RPMI7951 (cell line): ENCODE measurements around the gene ROBO1. TPM values are rescaled to one million over a fixed set of nuclear protein-coding genes. Genes with fewer than 3 reads are reported as not detected.
"Not testable (repeated sequence)": the region's sequence is repeated elsewhere in the genome, so short reads cannot be mapped to it uniquely, and the experiment has no call there.

Experiments
- DNase-seq: peaks from one replicate; pipeline ENCODE4 v3.0.0-alpha.2; 2012; ENCODE audit warnings: low read depth
- total RNA-seq: library from RNA; depleted of rRNA; stranded (reverse); fragments of >200 nt; shearing (Covaris generic); gene quantifications from 2 replicates; pipeline ENCODE4 v1.2.3, GENCODE V29; 2014

The ROBO1 gene
- total RNA-seq, 1 experiment from 2014 or later, result 40.0 TPM

DNA sequence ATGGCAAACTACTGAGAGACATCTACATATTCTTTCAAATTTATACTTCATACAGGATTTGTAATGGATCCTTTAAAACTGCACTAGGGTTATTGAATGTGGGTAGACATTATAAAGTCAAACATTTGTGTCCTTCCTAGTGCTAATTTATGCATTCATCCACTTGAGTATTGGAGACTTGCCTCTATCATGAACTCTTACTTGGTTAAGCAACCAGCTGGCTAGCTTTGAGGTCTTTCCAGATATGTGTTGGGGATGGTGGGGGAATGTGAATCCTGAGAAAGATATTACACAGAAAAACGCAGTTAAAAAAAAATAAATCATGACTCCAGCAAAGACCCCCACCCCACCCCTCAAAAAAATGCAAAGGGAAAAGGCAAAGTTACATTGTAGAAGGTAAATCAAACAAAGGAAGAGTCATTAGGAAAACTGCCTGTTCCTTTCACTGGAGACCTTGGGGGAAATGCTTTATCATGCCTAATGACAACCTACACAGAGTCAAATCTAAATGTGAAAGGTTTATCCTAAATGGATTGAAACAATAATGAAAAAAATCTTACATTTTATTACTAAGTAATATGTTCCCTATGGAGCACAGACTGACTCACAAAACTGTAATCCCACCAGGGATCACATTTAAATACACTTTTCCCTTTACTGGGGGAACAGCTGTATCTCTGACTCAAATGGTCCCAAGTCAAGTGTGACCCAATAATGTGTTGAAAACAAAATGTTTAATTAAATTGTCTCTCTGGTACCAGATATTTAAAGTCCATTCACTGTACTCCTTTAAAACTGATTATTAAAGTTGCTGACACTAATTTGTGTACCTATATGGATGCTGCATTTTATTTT is 522.3 kb downstream of the ROBO1 start:
- DNase-seq, result no peak

DNA sequence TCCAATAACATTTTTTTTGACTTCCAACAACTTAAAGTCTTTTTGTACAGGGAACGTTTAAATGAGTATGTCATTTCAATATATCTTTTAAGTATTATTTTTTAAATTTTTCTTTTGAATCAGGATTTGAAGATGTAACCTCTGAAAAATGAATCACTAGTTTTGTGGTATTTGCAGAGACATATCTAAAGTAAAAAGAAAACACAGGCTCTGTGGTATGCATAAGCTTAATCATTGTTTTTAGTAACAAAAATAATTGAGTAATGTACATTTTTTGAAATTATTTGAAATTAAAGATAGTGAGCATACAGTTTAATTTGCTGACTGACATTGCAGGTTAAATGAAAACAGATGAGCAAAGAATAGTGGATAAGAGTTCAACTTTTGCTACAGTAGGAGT is 531.3 kb downstream of the ROBO1 start:
- DNase-seq, result no peak

DNA sequence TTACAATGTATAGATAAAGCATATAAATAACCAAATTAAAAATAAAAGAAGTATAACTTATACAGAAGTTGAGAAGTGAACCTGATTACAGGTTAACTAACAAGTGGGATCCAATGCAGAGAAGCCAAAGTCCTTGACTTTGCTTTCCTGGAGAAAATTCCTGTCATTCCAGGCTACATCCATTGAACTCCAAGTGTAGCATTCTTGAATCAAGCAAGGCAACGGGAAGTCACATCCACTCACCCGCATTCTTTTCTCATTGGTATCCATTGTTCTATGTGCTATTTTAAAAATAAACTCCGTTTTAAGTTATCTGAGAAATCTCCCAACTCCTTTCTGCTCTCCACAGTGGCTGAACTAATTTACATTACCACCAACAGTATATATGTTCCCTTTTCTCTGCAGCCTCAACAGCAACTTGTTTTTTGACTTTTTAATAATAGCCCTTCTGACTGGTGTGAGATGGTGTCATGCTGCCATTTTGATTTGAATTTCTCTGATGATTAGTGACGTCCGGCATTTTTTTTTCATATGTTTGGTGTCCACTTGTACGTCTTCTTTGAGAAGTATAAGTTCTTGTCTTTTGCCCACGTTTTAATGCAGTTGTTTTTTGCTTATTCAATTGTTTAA is 534.3 kb downstream of the ROBO1 start:
- no peak for DNase-seq

DNA sequence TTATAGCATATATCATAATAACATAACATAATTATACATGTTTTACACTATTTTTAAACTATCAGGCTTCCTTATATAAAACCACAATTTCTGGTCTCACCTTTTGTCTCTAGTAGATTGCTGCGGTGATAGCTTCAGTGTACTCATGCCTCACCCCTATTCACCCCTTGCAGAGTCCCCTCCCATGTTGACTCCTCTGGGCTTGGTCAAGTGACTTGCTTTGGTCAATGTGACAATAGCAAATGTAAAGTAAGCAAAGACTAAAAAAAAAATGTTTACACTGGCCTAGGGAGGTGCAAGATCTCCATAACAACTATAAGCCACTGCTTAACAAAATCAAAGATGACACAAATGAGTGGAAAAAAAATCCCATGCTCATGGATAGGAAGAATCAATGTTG is 537.5 kb downstream of the ROBO1 start:
- DNase-seq, result no peak

DNA sequence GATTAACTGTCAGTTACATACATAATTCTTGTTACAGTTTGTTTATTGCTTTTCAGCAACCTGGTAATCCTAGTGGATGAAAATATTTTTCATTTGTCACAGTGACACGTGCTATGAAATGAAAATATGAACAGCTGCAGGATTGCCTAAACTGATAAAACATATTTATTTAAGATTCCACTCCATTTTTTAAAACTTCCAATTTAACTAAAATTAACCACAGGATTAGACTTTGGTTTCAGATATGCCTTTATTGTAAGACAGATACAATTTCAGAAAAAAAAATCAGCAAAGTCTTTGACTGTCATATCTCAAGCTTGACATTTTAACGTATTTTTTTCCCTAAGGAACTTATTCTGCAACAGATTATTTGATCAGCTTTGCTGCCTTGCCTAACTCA is 550.7 kb downstream of the ROBO1 start:
- no peak for DNase-seq

DNA sequence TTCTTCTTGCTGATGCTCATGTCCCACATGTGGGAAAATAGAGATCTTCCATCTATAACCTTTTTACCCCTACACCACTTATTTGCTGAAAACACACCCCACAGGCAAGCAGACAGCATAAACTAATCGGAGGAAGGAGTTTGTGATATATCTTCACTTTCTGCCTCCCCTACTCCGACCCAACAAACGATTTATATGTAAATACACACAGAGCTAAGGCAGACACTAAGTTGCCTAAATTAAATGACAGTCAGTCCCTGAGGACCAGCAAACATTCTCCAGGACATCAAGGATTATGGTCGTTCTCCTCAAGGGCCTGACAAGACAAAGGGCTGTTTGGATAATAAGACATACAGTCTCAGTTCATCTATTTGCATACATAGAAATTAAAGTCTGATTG is 552.5 kb downstream of the ROBO1 start:
- no peak for DNase-seq

DNA sequence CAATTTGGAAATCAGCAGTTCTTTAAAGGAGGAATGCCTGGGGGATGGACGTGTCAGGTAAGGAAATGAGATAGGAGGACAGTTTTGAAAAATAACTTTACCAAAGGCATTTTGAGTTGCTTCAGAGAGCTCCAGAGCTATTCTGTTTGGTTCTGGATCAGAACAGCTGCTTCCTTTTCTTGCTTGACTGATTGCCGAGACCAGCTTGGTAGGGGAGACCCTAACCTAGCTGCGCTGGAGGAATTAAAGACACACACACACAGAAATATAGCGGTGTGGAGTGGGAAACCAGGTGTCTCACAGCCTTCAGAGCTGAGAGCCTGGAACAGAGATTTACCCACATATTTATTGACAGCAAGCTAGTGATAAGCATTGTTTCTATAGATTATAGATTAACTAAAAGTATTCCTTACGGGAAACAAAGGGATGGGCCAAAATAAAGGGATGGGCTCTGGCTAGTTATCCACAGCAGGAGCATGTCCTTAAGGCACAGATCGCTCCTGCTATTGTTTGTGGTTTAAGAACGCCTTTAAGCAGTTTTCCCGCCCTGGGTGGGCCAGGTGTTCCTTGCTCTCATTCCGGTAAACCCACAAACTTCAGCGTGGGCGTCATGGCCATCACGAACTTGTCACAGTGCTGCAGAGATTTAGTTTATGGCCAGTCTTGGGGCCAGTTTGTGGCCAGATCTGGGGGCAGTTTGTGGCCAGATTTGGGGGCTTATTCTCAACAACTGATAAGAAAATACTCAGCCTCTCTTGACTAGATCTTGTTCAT is 556.0 kb downstream of the ROBO1 start:
- peak; percentile 3 for DNase-seq

DNA sequence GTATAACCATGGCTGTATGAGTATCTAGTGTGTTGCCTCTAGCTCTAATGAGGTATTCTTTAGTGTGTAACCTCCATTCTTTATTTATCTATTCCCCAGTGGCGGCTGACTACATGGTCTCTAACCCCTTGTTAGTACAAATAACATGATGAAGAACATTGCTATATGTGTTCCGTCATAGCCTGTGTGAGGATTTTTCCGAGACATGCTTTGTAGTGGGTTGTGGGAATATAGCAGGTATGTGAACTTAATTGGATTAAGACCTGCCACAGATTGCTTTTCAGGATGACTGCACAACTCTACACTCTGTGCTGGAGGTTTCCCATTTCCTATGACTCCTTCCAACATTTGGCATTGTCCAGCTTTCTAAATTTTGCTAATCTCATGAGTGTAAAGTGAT is 563.4 kb downstream of the ROBO1 start:
- DNase-seq, result no peak

DNA sequence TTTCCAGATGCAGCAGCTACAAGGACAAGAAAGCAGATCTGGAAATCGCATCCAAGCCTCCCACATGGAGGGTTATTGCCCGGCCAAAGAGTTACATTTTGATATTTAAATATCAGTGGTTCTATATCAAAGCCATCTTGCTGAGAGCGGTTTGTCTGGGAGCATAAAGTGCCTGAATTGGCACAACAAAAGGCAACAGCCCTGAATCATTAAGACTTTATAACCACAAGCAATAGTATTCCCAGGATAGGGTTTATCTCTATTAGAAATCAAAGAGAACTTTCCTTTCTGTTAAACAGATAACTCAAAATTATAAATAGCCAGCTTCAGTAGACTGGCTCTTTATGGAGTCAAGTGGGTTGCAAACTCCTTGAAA is 564.7 kb downstream of the ROBO1 start:
- DNase-seq, result no peak

DNA sequence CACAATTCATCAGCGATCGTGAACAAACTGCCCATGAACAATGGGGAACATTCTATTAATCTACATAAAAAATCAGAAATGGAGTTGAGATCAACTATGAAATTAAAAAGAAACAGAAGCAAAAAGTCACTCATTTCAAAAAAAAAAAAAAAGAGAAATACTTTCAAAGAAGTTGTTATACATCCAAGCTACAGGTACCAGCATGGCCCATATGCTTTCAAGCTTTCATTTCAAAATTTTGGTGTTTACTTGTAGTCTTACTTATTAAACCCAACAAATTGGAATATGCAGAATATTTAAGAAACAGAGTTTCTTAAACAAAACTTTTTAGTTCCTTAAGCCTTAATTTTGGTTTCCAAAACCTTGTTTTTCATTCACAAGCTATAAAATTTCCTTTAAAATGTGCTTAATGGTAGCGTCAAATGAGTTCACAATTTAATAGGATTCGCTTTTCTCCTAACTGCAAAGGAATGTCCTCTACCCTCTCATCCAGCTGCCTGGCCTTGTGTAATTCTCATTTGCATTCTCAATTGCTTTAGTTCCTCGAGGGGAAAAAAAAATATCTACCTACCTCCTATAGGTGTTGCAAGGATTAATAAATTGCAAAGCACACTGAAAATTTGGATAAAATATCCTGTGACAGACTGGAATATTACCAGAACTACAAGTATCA is 565.2 kb downstream of the ROBO1 start:
- DNase-seq, result no peak

DNA sequence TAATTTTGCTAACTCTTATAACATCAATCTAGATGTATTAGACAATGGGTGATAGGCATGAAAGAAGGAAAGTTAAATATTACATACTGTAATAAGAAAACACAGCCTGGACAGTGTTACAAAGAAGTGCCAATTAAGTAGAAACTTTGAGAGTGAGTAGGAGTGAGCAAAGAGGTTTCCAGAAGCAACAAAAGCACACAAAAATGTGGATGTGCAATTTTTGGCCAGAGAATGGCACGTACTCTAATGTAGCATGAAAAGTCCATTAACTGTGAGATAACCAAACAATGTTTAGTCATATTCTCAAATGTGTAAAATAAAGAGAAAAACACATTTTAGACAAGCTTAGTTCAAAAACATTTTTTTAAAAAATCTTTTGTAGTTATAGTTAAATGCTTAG is 567.3 kb downstream of the ROBO1 start:
- DNase-seq, result no peak

DNA sequence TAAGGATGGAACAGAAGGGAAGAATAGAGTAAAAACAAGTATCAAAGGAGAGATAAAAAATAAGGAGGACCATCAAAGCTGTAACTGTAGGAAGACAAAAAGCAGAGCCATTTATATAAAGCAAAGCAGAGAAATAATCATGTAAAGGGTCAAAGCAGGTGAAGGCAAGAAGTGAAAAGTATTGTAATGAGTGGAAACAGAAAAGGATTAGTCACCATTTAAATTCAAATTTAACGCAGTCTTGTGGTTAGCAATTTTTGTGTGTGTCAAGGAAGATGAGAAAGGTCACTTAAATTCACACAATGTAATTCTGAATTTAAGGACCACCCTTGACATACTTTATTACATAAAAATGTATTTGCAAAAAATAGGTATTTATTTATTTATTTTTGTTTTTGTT is 567.8 kb downstream of the ROBO1 start:
- no peak for DNase-seq

DNA sequence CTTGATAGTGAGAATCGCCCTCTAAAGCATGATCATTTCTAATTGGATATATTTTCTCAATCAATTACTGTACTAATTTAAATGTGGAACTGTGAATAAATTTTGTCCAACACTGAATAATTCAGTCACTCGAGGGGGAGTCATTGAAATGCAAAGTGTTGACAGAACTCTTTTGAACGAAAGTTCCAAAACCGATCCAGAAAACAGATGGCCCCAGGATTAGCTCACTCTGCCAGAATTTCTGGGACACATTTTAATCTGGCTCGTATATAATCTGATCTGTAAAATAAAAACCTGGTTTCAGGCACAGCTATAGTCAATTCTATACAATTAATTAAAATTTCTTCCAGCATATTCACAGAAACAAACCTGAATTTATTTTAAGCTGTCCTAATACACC is 580.4 kb downstream of the ROBO1 start:
- DNase-seq, result no peak

DNA sequence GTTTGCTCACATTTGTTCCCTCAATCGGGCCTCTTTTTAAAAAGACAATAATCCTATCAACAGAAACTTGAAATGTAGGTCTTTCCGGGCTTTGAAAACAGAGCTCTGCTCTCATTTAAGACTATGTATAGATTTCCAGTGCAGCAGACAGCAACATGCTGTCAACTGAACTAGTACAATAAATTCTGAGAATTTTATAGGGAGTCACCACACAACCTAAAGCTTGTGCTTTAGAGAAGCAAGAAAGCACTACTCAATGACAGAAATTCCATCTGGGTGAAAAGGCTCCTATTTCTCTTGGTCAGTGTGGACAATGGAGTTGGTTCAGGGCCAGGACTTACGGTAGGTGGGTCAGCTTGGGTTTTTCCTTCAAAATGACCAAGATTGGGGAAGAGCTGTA is 583.5 kb downstream of the ROBO1 start:
- DNase-seq, result no peak

DNA sequence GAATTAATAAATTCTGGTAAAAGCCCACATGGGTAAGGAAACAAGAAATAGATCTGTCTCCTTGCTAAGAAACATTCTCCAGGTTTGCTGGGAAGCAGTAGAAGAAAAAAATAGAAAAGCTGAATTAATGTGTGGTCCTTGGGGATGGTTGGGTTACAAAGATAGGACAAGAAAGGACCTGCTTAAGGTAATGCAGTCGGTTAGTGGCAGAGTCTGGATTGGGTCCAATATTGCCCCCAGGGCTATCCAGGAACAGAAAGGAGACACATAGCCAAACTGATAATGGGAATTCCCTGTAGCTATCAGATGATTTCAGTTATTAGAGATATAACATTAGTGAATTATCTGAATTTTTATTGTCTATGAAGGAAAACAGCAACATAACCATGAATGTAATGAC is 584.3 kb downstream of the ROBO1 start:
- DNase-seq, result no peak

DNA sequence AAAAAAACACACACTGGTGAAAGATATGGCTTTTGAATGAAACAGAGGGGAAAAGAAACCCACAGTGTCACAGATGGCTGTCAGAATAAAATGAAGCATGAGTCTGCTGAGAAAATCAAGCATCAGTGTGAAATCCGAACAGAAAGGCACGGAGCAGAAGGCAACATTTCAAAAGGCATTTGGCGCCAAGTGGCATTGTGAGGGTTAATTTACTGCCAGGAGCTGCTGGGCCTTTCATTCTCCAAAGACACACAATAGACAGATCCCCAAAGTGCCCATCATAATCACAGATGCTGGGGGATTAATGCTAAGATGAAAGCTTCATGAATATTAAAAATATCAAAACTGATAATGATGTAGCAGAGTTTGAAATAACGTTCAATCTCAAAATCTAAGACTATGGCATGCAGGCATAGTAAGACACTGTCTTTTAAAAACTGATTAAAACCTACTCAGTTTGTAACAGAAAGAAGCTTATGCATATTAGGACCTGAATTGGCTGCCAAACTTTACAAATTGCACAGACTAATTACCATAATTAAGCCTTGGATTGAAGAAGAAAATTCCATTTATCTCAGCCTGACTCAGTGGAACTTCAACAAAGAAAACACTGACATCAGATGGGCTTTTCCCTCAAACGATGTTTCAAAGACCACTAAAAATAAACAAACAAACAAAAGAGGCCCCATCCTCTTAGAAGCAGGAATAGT is 589.2 kb downstream of the ROBO1 start:
- no peak for DNase-seq

DNA sequence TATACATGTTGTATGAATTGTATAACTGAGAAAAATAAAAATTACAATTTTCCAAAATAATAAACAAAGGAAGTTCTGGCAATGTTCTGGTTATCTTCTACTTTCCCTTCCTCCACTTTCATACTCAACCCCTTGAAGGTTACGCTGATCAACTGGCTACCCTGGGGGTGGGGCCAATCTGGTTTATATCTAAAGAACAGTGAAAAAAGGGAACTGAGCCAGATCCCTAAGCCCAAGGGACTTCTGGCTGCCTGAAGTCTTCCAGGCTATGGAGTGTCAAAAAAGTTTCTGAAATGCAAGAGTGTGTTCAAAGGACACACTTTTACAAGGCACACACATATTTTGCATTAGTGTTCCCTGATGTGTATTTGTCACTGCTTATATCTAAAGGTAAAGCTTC is 591.9 kb downstream of the ROBO1 start:
- DNase-seq, result no peak

DNA sequence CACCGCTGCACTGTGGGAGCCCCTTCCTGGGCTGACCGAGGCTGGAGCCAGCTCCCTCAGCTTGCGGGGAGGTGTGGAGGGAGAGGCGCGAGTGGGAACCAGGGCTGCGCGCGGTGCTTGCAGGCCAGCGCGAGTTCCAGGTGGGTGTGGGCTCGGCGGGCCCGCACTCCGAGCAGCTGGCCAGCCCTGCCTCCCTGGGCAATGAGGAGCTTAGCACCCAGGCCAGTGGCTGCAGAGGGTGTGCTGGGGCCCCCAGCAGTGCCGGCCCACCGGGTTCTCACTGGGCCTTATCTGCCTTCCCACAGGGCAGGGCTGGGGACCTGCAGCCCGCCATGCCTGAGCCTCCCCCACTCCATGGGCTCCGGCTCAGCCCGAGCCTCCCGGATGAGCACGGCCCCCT is 594.5 kb downstream of the ROBO1 start:
- not testable (repeated sequence) for DNase-seq

DNA sequence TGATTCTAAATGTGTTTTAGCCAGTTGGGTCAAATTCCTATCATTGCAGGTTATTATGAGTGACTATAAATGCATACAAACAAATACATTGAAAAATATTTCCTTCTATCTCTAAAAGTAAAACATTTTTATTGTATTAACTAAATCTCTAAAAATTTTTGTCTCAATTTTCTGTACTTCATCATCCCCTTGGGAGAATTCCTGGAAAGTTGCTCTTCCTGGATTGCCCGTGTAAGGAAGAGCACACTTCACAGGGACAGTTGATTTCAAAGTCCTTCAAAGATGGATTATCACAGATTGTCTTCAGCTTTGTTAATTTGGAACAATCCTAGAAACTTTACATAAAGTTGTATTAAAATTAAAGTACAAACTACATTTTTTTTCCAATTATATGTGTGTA is 595.6 kb downstream of the ROBO1 start:
- DNase-seq, result no peak

DNA sequence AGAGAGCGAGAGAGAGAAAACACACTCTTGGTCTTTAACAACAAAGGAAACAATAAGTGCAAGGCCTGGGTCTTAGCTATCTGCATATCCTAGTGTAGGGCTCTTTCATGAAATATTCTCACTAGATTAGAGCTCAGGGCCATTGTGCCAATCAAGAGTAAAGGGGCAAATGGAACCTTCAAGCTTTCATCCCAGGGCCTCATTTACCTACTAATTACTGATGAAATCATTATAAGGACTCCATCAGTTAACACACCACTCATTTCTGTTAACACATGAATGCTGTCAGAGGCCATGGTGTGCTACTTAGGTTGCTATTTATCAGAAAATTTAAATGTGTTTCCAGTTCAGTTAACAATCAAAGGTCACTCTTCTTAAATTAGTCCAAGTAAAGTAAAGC is 597.8 kb downstream of the ROBO1 start:
- no peak for DNase-seq

DNA sequence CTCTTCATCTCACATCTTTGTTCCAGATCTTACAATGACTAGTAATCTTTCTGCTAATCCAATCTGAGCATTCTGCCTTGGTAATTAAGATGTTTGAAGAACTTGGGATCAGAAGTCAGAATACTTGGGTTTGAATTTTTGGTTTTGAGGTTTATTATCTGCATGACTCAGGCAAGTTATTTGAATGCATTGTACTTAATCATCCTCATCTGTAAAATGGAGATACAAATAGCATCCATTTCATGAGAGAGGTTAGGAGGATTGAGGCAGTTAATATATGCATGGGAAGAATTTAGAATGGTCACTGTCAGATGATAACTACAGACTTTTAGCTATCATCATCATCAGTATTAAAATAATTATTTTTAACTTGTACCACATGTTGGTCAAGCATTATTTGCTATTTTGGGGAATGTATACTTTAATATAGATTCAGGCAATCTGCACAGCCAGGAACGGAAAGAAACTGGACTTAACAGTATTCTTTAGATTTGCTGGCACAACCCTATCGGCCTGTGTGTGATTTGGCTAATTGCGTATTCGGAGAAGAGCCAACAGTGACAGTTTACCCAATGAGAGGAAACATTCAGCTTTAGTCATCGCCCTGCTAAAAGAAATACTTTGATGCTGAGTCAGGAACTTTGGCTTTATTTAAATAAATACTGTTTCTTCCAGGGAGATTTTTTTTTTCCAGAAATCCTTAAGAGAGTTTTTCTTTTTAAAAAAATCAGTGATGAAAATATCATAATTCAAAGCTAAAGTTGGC is 600.0 kb downstream of the ROBO1 start:
- peak; percentile 90 for DNase-seq
